B cell (primary cell): ENCODE measurements around the gene CYFIP2. TPM values are rescaled to one million over a fixed set of nuclear protein-coding genes. Genes with fewer than 3 reads are reported as not detected.

Source experiments
- ATAC-seq: fragments of 200-7000 bp; cut with Tn5 transposase; one replicate; pipeline ENCODE4 v1.10.0; 2021; ENCODE audit warnings: low read depth, mild to moderate bottlenecking, moderate number of reproducible peaks, moderate library complexity
- CTCF ChIA-PET: fragments of 350-600 bp; sonication (Branson Sonifier 250); formaldehyde crosslinking; loops from one replicate; lab custom pipeline; 2021; ENCODE audit warnings: antibody characterized with exemption, inconsistent platforms; lab: Charles Lee
- POLR2A ChIA-PET: fragments of 350-600 bp; sonication (Branson Sonifier 250); formaldehyde crosslinking; loops from one replicate; lab custom pipeline; 2021; ENCODE audit warnings: antibody characterized with exemption; lab: Charles Lee
- DNase-seq: peaks from one replicate; pipeline ENCODE4 v3.0.0; 2013
- H2AFZ ChIP-seq: 2 replicates; pipeline ENCODE4 v1.6.1; 2012; ENCODE audit warnings: mild to moderate bottlenecking, low read depth, low read length; ENCODE audit not compliant: insufficient read depth, poor library complexity, severe bottlenecking
- H3K27ac ChIP-seq, 2 donors: 1 replicate in 1 of 2; 2 replicates in 1 of 2; pipeline ENCODE4 v1.5.1; 2012 to 2013; ENCODE audit warnings: low read length in 2 of 2, mild to moderate bottlenecking in 2 of 2, moderate library complexity in 1 of 2
- H3K27me3 ChIP-seq, 4 experiments: fragments of 200-600 bp in 1 of 4; sonication (generic) in 1 of 4; replicated peaks in 1 of 4; 1 replicate in 2 of 4; 2 replicates in 2 of 4; pipeline versions ENCODE4 v1.6.1 to v1.7.0; 2013 to 2016; ENCODE audit warnings: low read length in 3 of 4, mild to moderate bottlenecking in 2 of 4, mixed read lengths in 1 of 4, moderate library complexity in 1 of 4; ENCODE audit not compliant: insufficient read depth in 4 of 4, control insufficient read depth in 3 of 4; ENCODE audit errors: control extremely low read depth in 1 of 4
- H3K36me3 ChIP-seq, 2 experiments: replicated peaks in 1 of 2; 1 replicate in 1 of 2; 2 replicates in 1 of 2; pipeline versions ENCODE4 v1.6.1 to v1.7.1; 2013; ENCODE audit warnings: low read length in 1 of 2; ENCODE audit not compliant: insufficient read depth in 2 of 2, control insufficient read depth in 1 of 2; ENCODE audit errors: control extremely low read depth in 1 of 2, extremely low read depth in 1 of 2
- H3K4me1 ChIP-seq, 2 donors: fragments of 200-600 bp in 1 of 2; sonication (generic) in 1 of 2; 1 replicate in 1 of 2; 2 replicates in 1 of 2; pipeline versions ENCODE4 v1.5.1 to v1.6.1; 2013 to 2017; ENCODE audit warnings: low read length in 2 of 2; ENCODE audit not compliant: control insufficient read depth in 2 of 2, insufficient read depth in 2 of 2
- H3K4me2 ChIP-seq: replicated peaks from 2 replicates; pipeline ENCODE3; 2012; ENCODE audit warnings: mild to moderate bottlenecking, low read depth, low read length; ENCODE audit not compliant: poor library complexity, severe bottlenecking
- H3K4me3 ChIP-seq, 5 experiments: fragments of 200-600 bp in 1 of 5; sonication (generic) in 1 of 5; 1 replicate in 3 of 5; 2 replicates in 2 of 5; pipeline versions ENCODE4 v1.5.1 to v1.7.0; 2011 to 2016; ENCODE audit warnings: low read length in 4 of 5, mild to moderate bottlenecking in 4 of 5, low read depth in 2 of 5, control low read depth in 1 of 5, moderate library complexity in 1 of 5; ENCODE audit not compliant: insufficient read depth in 1 of 5; ENCODE audit errors: control extremely low read depth in 1 of 5, extremely low read depth in 1 of 5
- H3K79me2 ChIP-seq: fragments of 200-600 bp; sonication (generic); one replicate; pipeline ENCODE4 v1.6.0; 2016; ENCODE audit warnings: low read length; ENCODE audit not compliant: control insufficient read depth, insufficient read depth
- H3K9ac ChIP-seq: fragments of 200-600 bp; sonication (generic); 2 replicates; pipeline ENCODE4 v1.6.1; 2017; ENCODE audit warnings: mild to moderate bottlenecking, low read length, moderate library complexity
- H3K9me3 ChIP-seq, 3 donors: one replicate each; pipeline versions ENCODE4 v1.6.1 to v1.7.1; 2013; ENCODE audit warnings: low read length in 2 of 3; ENCODE audit not compliant: control insufficient read depth in 2 of 3, insufficient read depth in 1 of 3; ENCODE audit errors: control extremely low read depth in 1 of 3
- H4K20me1 ChIP-seq: 2 replicates; pipeline ENCODE4 v1.6.0; 2012; ENCODE audit warnings: mild to moderate bottlenecking, low read length; ENCODE audit not compliant: insufficient read depth, control insufficient read depth, poor library complexity, severe bottlenecking
- H3K27ac Mint-ChIP-seq: one replicate; pipeline ENCODE4 v1.8.0; 2021; ENCODE audit warnings: mixed read lengths
- H3K27me3 Mint-ChIP-seq: one replicate; pipeline ENCODE4 v1.8.0; 2021; ENCODE audit warnings: mixed read lengths
- H3K4me1 Mint-ChIP-seq: one replicate; pipeline ENCODE4 v1.8.0; 2021; ENCODE audit warnings: mixed read lengths
- H3K4me3 Mint-ChIP-seq: one replicate; pipeline ENCODE4 v1.8.0; 2021; ENCODE audit warnings: mixed read lengths
- H3K9me3 Mint-ChIP-seq: one replicate; pipeline ENCODE4 v1.8.0; 2022; ENCODE audit warnings: mixed read lengths; ENCODE audit not compliant: insufficient read depth
- EZH2 ChIP-seq: IDR thresholded peaks from 2 replicates; pipeline ENCODE4 v1.6.1; 2012; ENCODE audit warnings: borderline replicate concordance, low read depth, mild to moderate bottlenecking, moderate library complexity, low read length; ENCODE audit not compliant: insufficient read depth, poor library complexity, severe bottlenecking
- WGBS: methylation state at CpG from one replicate; pipeline ENCODE4 v1.1.5; 2013; ENCODE audit warnings: missing lambda C conversion rate; ENCODE audit not compliant: insufficient coverage; 5-methylcytosine and 5-hydroxymethylcytosine counted together
- intact Hi-C: fragments of 100-400 bp; cut with micrococcal nuclease; formaldehyde crosslinking; loops from one replicate; pipeline ENCODE4 v1.10.0; 2022
- polyA plus RNA-seq: library from polyadenylated mRNA; depleted of rRNA; stranded (reverse); fragments of >200 nt; gene quantifications from 2 replicates; pipeline ENCODE4 v1.2.3, GENCODE V29; 2012
- total RNA-seq, 2 donors: library from RNA; stranded (reverse); fragments of 120-200 nt in 1 of 2; gene quantifications; 1 replicate in 1 of 2; 2 replicates in 1 of 2; pipeline versions ENCODE4 v1.2.3 to v1.2.4, GENCODE V29; 2013 to 2022
- TF ChIP-seq, protein P1 (sequence below): fragments of 200-600 bp; IDR thresholded peaks from one replicate; pipeline ENCODE4 v1.8.0; 2022; ENCODE audit warnings: antibody characterized with exemption, mild to moderate bottlenecking

The CYFIP2 gene
- total and polyA plus RNA-seq, 2 donors (not counting 1 experiment from before 2014, with no cell fraction given): 231 to 663 TPM

DNA sequence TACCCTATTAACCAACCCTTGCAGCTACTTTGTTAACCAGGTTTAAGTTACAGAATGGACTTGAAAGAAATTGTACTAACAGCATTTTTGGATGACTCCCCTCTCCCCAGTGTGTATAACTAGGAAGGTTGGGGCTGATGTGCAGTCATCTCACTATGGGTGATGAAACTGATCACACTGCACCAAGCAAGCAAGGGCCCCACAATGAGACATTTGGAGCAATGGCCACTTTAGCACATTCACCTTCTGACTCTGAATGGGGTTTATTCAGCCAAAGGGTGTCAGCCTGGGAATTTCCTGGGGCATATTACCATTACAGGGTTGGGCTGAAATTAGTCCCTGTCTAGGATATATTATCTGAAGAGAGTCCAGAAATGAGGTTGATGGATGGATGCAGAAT, 18.7 kb upstream of the CYFIP2 start:
- Histone ChIP-seq H3K9ac (no peak overlapping the region), H3K27ac (no peak overlapping the region)

DNA sequence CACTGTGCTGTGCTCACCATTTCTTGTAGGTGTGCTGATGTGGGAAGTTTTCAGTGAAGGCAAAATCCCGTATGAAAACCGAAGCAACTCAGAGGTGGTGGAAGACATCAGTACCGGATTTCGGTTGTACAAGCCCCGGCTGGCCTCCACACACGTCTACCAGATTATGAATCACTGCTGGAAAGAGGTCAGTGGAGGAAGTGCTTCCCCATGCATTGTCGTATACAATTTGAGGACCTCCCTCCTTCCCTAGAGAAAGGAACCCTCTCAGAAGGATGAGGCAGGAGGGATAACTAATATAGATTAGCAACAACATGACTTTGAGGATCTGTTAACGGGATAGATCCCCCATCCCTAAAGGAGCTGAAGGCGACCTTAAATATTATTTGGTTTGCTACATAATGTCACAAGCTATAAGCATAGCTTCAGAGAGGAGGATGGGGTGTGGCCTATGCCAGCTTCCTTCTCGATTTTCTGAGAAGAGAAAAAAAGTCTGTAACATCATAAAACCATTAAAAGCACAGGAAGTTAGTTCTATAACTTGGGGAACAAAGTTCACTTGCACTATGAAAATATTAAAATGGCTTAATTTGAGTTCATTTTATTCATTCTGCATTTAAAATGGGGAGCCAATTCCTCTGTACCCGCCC, 17.0 kb upstream of the CYFIP2 start:
- CTCF ChIA-PET: interaction anchor here (0.5 to 24.2 kb wide), 6 partner anchors 12 to 873 kb away, joined by 3 to 495 read pairs (median 4); no protein-coding TSS in a partner anchor

More for the DNA sequence above, 18.7 kb upstream of the CYFIP2 start:
- H3K4me3 Mint-ChIP-seq: no peak overlapping the region
- no peak for TF ChIP-seq EZH2
- TF ChIP-seq, protein P1, sequence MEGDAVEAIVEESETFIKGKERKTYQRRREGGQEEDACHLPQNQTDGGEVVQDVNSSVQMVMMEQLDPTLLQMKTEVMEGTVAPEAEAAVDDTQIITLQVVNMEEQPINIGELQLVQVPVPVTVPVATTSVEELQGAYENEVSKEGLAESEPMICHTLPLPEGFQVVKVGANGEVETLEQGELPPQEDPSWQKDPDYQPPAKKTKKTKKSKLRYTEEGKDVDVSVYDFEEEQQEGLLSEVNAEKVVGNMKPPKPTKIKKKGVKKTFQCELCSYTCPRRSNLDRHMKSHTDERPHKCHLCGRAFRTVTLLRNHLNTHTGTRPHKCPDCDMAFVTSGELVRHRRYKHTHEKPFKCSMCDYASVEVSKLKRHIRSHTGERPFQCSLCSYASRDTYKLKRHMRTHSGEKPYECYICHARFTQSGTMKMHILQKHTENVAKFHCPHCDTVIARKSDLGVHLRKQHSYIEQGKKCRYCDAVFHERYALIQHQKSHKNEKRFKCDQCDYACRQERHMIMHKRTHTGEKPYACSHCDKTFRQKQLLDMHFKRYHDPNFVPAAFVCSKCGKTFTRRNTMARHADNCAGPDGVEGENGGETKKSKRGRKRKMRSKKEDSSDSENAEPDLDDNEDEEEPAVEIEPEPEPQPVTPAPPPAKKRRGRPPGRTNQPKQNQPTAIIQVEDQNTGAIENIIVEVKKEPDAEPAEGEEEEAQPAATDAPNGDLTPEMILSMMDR: no peak
- DNase-seq (no peak), ATAC-seq (no peak)
- H3K4me1 Mint-ChIP-seq: peaks cover 14% of the 10 kb centered on the region
- intact Hi-C loops: no loop called here
- H3K36me3 ChIP-seq: no peaks in the 10 kb centered on the region
- no peak overlapping the region for H3K27ac Mint-ChIP-seq
- ChIA-PET POLR2A (no interaction called here), CTCF (interaction anchor here (24.2 kb wide), 1 partner anchor 75 kb away, joined by 495 read pairs; no protein-coding TSS in a partner anchor)
- no peak overlapping the region for H3K4me2 ChIP-seq
- H3K27me3 ChIP-seq: no peaks in the 10 kb centered on the region
- H3K9me3 ChIP-seq: no peaks in the 10 kb centered on the region
- H2AFZ ChIP-seq: no peak overlapping the region
- H4K20me1 ChIP-seq: no peaks in the 10 kb centered on the region
- no peak overlapping the region for H3K4me3 ChIP-seq
- no peaks in the 10 kb centered on the region for H3K9me3 Mint-ChIP-seq
- no peaks in the 10 kb centered on the region for H3K27me3 Mint-ChIP-seq
- no peaks in the 10 kb centered on the region for H3K79me2 ChIP-seq
- peaks cover 7 to 8% of the 10 kb centered on the region in 2 donors for H3K4me1 ChIP-seq

More for the DNA sequence above, 17.0 kb upstream of the CYFIP2 start:
- Histone ChIP-seq H2AFZ (no peak overlapping the region), H3K9ac (no peak overlapping the region), H3K4me1 (peaks cover 21 to 23% of the 10 kb centered on the region in 2 donors), H3K27ac (no peak overlapping the region), H3K27me3 (no peaks in the 10 kb centered on the region), H3K79me2 (no peaks in the 10 kb centered on the region), H3K9me3 (no peaks in the 10 kb centered on the region), H4K20me1 (no peaks in the 10 kb centered on the region), H3K4me3 (no peak overlapping the region), H3K36me3 (no peaks in the 10 kb centered on the region), H3K4me2 (no peak overlapping the region)
- no peaks in the 10 kb centered on the region for H3K9me3 Mint-ChIP-seq
- TF ChIP-seq, protein P1: no peak
- no peak for TF ChIP-seq EZH2
- POLR2A ChIA-PET: no interaction called here
- DNase-seq (no peak), ATAC-seq (no peak)
- 100% methylated on average over 1 of the region's 11 CpGs for WGBS
- H3K27ac Mint-ChIP-seq: peak overlapping the region; percentile 55
- peaks cover 30% of the 10 kb centered on the region for H3K4me1 Mint-ChIP-seq
- H3K4me3 Mint-ChIP-seq: no peak overlapping the region
- intact Hi-C loops: no loop called here
- H3K27me3 Mint-ChIP-seq: no peaks in the 10 kb centered on the region
